Measurements from ENCODE around the gene NUDT8.

The NUDT8 gene

GRCh38 chr11:67629386-67630227, at the start of gene NUDT8:
Gene NUDT8, minus strand, starts transcription at chr11:67629937. Its CDS starts 26 bp downstream, at chr11:67629911.
- DNase-seq (ENCODE audit: low read depth in 2 of 2): peak; percentile 69 to 75

GRCh38 chr11:67675058-67675747, 45.5 kb upstream of the NUDT8 start:
- DNase-seq (ENCODE audit: low read depth in 2 of 2): no peak

- DNase-seq (ENCODE audit: low read depth in 2 of 2): no peak
These were observed 44.7 kb upstream of the NUDT8 start, which contains the start of gene ALDH3B2 for GRCh38 chr11:67674442-67674871. Gene ALDH3B2, minus strand, starts transcription at chr11:67674623. Its CDS starts 7,688 bp downstream, at chr11:67666935.

- no peak for DNase-seq (ENCODE audit: low read depth in 2 of 2)
These were observed 44.2 kb upstream of the NUDT8 start for GRCh38 chr11:67673902-67674301.

GRCh38 chr11:67673358-67673757, 43.6 kb upstream of the NUDT8 start:
- no peak for DNase-seq (ENCODE audit: low read depth in 2 of 2)

- DNase-seq (ENCODE audit: low read depth in 2 of 2): no peak
These were observed 41.4 kb upstream of the NUDT8 start for GRCh38 chr11:67671211-67671520.

- no peak for DNase-seq (ENCODE audit: low read depth in 2 of 2)
These were observed 40.8 kb upstream of the NUDT8 start for GRCh38 chr11:67670316-67671210.

GRCh38 chr11:67668192-67668551, 38.4 kb upstream of the NUDT8 start:
- DNase-seq (ENCODE audit: low read depth in 2 of 2): no peak

- DNase-seq (ENCODE audit: low read depth in 2 of 2): no peak
These were observed 37.9 kb upstream of the NUDT8 start for GRCh38 chr11:67667490-67668191.

- DNase-seq (ENCODE audit: low read depth in 2 of 2): no peak
These were observed 37.1 kb upstream of the NUDT8 start for GRCh38 chr11:67666676-67667489.

- no peak for DNase-seq (ENCODE audit: low read depth in 2 of 2)
These were observed 36.5 kb upstream of the NUDT8 start for GRCh38 chr11:67666303-67666645.

- no peak for DNase-seq (ENCODE audit: low read depth in 2 of 2)
These were observed 36.0 kb upstream of the NUDT8 start for GRCh38 chr11:67665541-67666302.

- DNase-seq (ENCODE audit: low read depth in 2 of 2): no peak
These were observed 35.2 kb upstream of the NUDT8 start for GRCh38 chr11:67664696-67665540.

GRCh38 chr11:67664213-67664585, 34.5 kb upstream of the NUDT8 start:
- no peak for DNase-seq (ENCODE audit: low read depth in 2 of 2)

- no peak for DNase-seq (ENCODE audit: low read depth in 2 of 2)
These were observed 33.9 kb upstream of the NUDT8 start for GRCh38 chr11:67663532-67664212.

- no peak for DNase-seq (ENCODE audit: low read depth in 2 of 2)
These were observed 33.2 kb upstream of the NUDT8 start for GRCh38 chr11:67662835-67663531.

GRCh38 chr11:67662142-67662834, 32.6 kb upstream of the NUDT8 start:
- no peak for DNase-seq (ENCODE audit: low read depth in 2 of 2)

All from stimulated activated CD4-positive, alpha-beta T cell treated with anti-CD3 and anti-CD28 coated beads, Interleukin-1b, Interleukin-23, amount 100 ng/mL, for 1 hour (primary cell).